K562 treated with DMSO at 1 percent for 4 hours (cell line): ENCODE data around the gene OR6M1. TPM values are rescaled to one million over a fixed set of nuclear protein-coding genes. Genes with fewer than 3 reads are reported as not detected.

Experiments used
- total RNA-seq: library from RNA; unstranded; fragments of 300-600 nt; gene quantifications from 2 replicates; pipeline ENCODE4 v1.2.3, GENCODE V29; 2022; ENCODE audit not compliant: insufficient read depth

OR6M1 gene, protein sequence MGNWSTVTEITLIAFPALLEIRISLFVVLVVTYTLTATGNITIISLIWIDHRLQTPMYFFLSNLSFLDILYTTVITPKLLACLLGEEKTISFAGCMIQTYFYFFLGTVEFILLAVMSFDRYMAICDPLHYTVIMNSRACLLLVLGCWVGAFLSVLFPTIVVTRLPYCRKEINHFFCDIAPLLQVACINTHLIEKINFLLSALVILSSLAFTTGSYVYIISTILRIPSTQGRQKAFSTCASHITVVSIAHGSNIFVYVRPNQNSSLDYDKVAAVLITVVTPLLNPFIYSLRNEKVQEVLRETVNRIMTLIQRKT
- total RNA-seq: not detected in 2 replicates

DNA sequence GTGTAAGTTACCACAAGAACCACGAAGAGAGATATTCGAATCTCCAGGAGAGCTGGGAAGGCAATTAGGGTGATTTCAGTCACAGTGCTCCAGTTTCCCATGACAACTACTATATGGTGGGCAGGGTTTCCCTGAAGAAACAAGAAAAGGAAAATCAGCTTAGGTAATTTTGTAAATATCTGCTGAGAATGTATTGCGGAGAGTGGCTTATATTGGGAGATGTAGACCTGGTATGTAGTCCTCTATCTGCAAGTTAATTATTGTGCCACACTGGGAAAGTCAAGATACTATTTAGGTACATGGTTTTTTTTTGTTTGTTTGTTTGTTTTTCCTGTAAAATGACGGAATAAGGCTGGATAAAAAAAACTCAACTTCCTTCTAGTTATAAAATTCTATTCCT lies at the start of gene OR6M1:
OR6M1 (minus strand) TSS at position 101 of the 400 bp plus-strand sequence; CDS start at position 101, 0 bp downstream.

Other genes starting within 250 kb of the OR6M1 start
- gene SCN3B, start 151.7 kb downstream of the OR6M1 start, total RNA-seq: not detected in 2 replicates
- gene ZNF202, start 64.7 kb downstream of the OR6M1 start, total RNA-seq: 2.8 and 4.9 TPM in 2 replicates
- not detected in 2 replicates for gene OR6X1, start 51.8 kb downstream of the OR6M1 start, total RNA-seq
- gene TMEM225, start 79.3 kb upstream of the OR6M1 start, total RNA-seq: not detected in 2 replicates
- gene OR8D4, start 95.8 kb upstream of the OR6M1 start, total RNA-seq: not detected in 2 replicates
- not detected in 2 replicates for gene OR4D5, start 133.3 kb upstream of the OR6M1 start, total RNA-seq
- gene OR6T1, start 137.5 kb upstream of the OR6M1 start, total RNA-seq: not detected in 2 replicates
- not detected in 2 replicates for gene OR10S1, start 171.4 kb upstream of the OR6M1 start, total RNA-seq
- not detected in 2 replicates for gene OR10G6, start 188.8 kb upstream of the OR6M1 start, total RNA-seq
- gene OR10G4, start 206.6 kb upstream of the OR6M1 start, total RNA-seq: not detected in 2 replicates
- not detected in 2 replicates for gene OR10G9, start 216.7 kb upstream of the OR6M1 start, total RNA-seq
- gene OR10G8, start 220.4 kb upstream of the OR6M1 start, total RNA-seq: not detected in 2 replicates
- not detected in 2 replicates for gene OR10G7, start 235.0 kb upstream of the OR6M1 start, total RNA-seq